HUES64 (cell line): Measurements from ENCODE around the gene SLC5A6.
"Not testable (repeated sequence)": the region's sequence is repeated elsewhere in the genome, so short reads cannot be mapped to it uniquely, and the experiment has no call there.

ENCODE experiments used
- H3K27ac ChIP-seq: 2 replicates; pipeline ENCODE4 v1.7.0; 2013; ENCODE audit warnings: low read depth, low read length, inconsistent platforms
- H3K27me3 ChIP-seq: 2 replicates; pipeline ENCODE4 v1.6.1; 2013; ENCODE audit warnings: mild to moderate bottlenecking, low read length; ENCODE audit not compliant: insufficient read depth
- H3K36me3 ChIP-seq: 2 replicates; pipeline ENCODE4 v1.6.1; 2013; ENCODE audit warnings: mild to moderate bottlenecking, low read length; ENCODE audit not compliant: insufficient read depth
- H3K4me1 ChIP-seq: 2 replicates; pipeline ENCODE4 v1.6.1; 2013; ENCODE audit warnings: mild to moderate bottlenecking, low read length, moderate library complexity; ENCODE audit not compliant: insufficient read depth
- H3K4me3 ChIP-seq: 2 replicates; pipeline ENCODE4 v1.5.1; 2013; ENCODE audit warnings: mild to moderate bottlenecking, low read length, moderate library complexity
- H3K9ac ChIP-seq: 2 replicates; pipeline ENCODE4 v1.6.1; 2013; ENCODE audit warnings: mild to moderate bottlenecking, low read depth, low read length
- H3K9me3 ChIP-seq: 2 replicates; pipeline ENCODE4 v1.6.1; 2013; ENCODE audit warnings: low read depth, low read length; ENCODE audit not compliant: insufficient read depth
- WGBS: fragments of 150-250, 120-280 bp; methylation state at CpG from one replicate; pipeline ENCODE4 v1.1.7; 2013; ENCODE audit warnings: missing lambda C conversion rate; 5-methylcytosine and 5-hydroxymethylcytosine counted together

Gene SLC5A6

GRCh38 chr2:27204566-27204965 lies 7.5 kb downstream of the SLC5A6 start:
- H3K27me3 ChIP-seq: no peaks in the 10 kb centered on the region
- H3K27ac ChIP-seq: no peak overlapping the region
- no peak overlapping the region for H3K4me3 ChIP-seq
- no peaks in the 10 kb centered on the region for H3K9me3 ChIP-seq
- 98% methylated on average over 8 of the region's 8 CpGs for WGBS
- H3K4me1 ChIP-seq: no peaks in the 10 kb centered on the region; the same call in 1 of the 2 replicates
- no peak overlapping the region for H3K9ac ChIP-seq
- H3K36me3 ChIP-seq: peaks cover 96% of the 10 kb centered on the region

- Histone ChIP-seq H3K27me3 (no peaks in the 10 kb centered on the region), H3K9ac (no peak overlapping the region), H3K27ac (no peak overlapping the region), H3K36me3 (peaks cover 93% of the 10 kb centered on the region), H3K9me3 (no peaks in the 10 kb centered on the region), H3K4me3 (no peak overlapping the region), H3K4me1 (no peaks in the 10 kb centered on the region)
- WGBS: 95% methylated on average over 9 of the region's 9 CpGs
Observed at GRCh38 chr2:27203741-27204140, 8.3 kb downstream of the SLC5A6 start.

- no peak overlapping the region for H3K27ac ChIP-seq
- H3K4me3 ChIP-seq: no peak overlapping the region
- H3K4me1 ChIP-seq: no peaks in the 10 kb centered on the region
- H3K36me3 ChIP-seq: peaks cover 84% of the 10 kb centered on the region
- no peaks in the 10 kb centered on the region for H3K27me3 ChIP-seq
- no peak overlapping the region for H3K9ac ChIP-seq
- H3K9me3 ChIP-seq: no peaks in the 10 kb centered on the region
- 92% methylated on average over 2 of the region's 2 CpGs for WGBS
Observed at GRCh38 chr2:27202854-27203253, 9.2 kb downstream of the SLC5A6 start.

- no peaks in the 10 kb centered on the region for H3K9me3 ChIP-seq
- no peak overlapping the region for H3K9ac ChIP-seq
- no peak overlapping the region for H3K27ac ChIP-seq
- H3K27me3 ChIP-seq: no peaks in the 10 kb centered on the region
- no peaks in the 10 kb centered on the region for H3K4me1 ChIP-seq
- 95% methylated on average over 7 of the region's 7 CpGs for WGBS
- H3K4me3 ChIP-seq: no peak overlapping the region
- H3K36me3 ChIP-seq: peaks cover 72% of the 10 kb centered on the region
Observed at GRCh38 chr2:27201675-27202074, 10.4 kb downstream of the SLC5A6 start.

- H3K27me3 ChIP-seq: no peaks in the 10 kb centered on the region
- no peak overlapping the region for H3K9ac ChIP-seq
- H3K4me3 ChIP-seq: no peak overlapping the region
- H3K4me1 ChIP-seq: no peaks in the 10 kb centered on the region
- 90% methylated on average over 2 of the region's 2 CpGs for WGBS
- H3K9me3 ChIP-seq: no peaks in the 10 kb centered on the region
- H3K27ac ChIP-seq: no peak overlapping the region
- peaks cover 48% of the 10 kb centered on the region for H3K36me3 ChIP-seq
Observed at GRCh38 chr2:27199241-27199640, 12.8 kb downstream of the SLC5A6 start.

GRCh38 chr2:27198627-27199026 lies 13.4 kb downstream of the SLC5A6 start:
- 90% methylated on average over 2 of the region's 2 CpGs for WGBS

GRCh38 chr2:27198068-27198467 lies 14.0 kb downstream of the SLC5A6 start:
- WGBS: 100% methylated on average over 2 of the region's 3 CpGs
- not testable (repeated sequence) for H3K9me3 ChIP-seq, H3K27ac ChIP-seq, H3K27me3 ChIP-seq, H3K9ac ChIP-seq, H3K4me1 ChIP-seq, H3K4me3 ChIP-seq
- H3K36me3 ChIP-seq: peaks cover 36% of the 10 kb centered on the region

More at GRCh38 chr2:27198627-27199026, 13.4 kb downstream of the SLC5A6 start:
- no peaks in the 10 kb centered on the region for H3K9me3 ChIP-seq
- no peak overlapping the region for H3K4me3 ChIP-seq
- H3K36me3 ChIP-seq: peaks cover 42% of the 10 kb centered on the region
- no peak overlapping the region for H3K27ac ChIP-seq
- no peak overlapping the region for H3K9ac ChIP-seq
- no peaks in the 10 kb centered on the region for H3K27me3 ChIP-seq
- no peaks in the 10 kb centered on the region for H3K4me1 ChIP-seq

- H3K4me3 ChIP-seq, H3K27ac ChIP-seq, H3K27me3 ChIP-seq, H3K9me3 ChIP-seq, H3K9ac ChIP-seq, H3K4me1 ChIP-seq: not testable (repeated sequence)
- peaks cover 15% of the 10 kb centered on the region for H3K36me3 ChIP-seq
- 100% methylated on average over 1 of the region's 3 CpGs for WGBS
Observed at GRCh38 chr2:27195799-27196198, 16.3 kb downstream of the SLC5A6 start.

GRCh38 chr2:27194538-27195354 lies 17.3 kb downstream of the SLC5A6 start:
- Histone ChIP-seq H3K9ac (no peak overlapping the region), H3K4me3 (no peak overlapping the region), H3K27ac (no peak overlapping the region), H3K4me1 (no peaks in the 10 kb centered on the region), H3K27me3 (no peaks in the 10 kb centered on the region), H3K9me3 (no peaks in the 10 kb centered on the region), H3K36me3 (peaks cover 7% of the 10 kb centered on the region)
- 90% methylated on average over 17 of the region's 17 CpGs for WGBS

GRCh38 chr2:27191070-27191829 lies 20.8 kb downstream of the SLC5A6 start:
- Histone ChIP-seq H3K27me3 (no peaks in the 10 kb centered on the region), H3K36me3 (no peaks in the 10 kb centered on the region), H3K4me1 (no peaks in the 10 kb centered on the region), H3K9ac (no peak overlapping the region), H3K27ac (no peak overlapping the region), H3K4me3 (no peak overlapping the region), H3K9me3 (no peaks in the 10 kb centered on the region)
- 67% methylated on average over 7 of the region's 8 CpGs for WGBS

GRCh38 chr2:27189989-27190388 lies 22.1 kb downstream of the SLC5A6 start:
- Histone ChIP-seq H3K4me3 (no peak overlapping the region), H3K9me3 (no peaks in the 10 kb centered on the region), H3K27ac (no peak overlapping the region), H3K27me3 (no peaks in the 10 kb centered on the region), H3K4me1 (no peaks in the 10 kb centered on the region), H3K36me3 (no peaks in the 10 kb centered on the region), H3K9ac (no peak overlapping the region)
- WGBS: 94% methylated on average over 8 of the region's 8 CpGs
